Measurements from ENCODE around the gene KCMF1. TPM values are rescaled to one million over a fixed set of nuclear protein-coding genes. Genes with fewer than 3 reads are reported as not detected.

The KCMF1 gene
- total and polyA plus RNA-seq, 2 donors (not counting 1 experiment from before 2014, with no cell fraction given): 43.7 to 81.5 TPM

- Mint-ChIP-seq H3K27me3 (peaks cover 27% of the 10 kb centered on the region), H3K9me3 (ENCODE audit: insufficient read depth) (no peaks in the 10 kb centered on the region), H3K4me3 (no peak overlapping the region), H3K27ac (no peak overlapping the region), H3K4me1 (no peaks in the 10 kb centered on the region)
- POLR2A ChIA-PET: no interaction called here
- intact Hi-C loops (cut with micrococcal nuclease): no loop called here
- Histone ChIP-seq H3K9me3 (ENCODE audit: control extremely low read depth in 1 of 3, control insufficient read depth in 2 of 3, insufficient read depth in 1 of 3, low read length in 2 of 3) (no peaks in the 10 kb centered on the region), H3K4me3 (ENCODE audit: control extremely low read depth in 1 of 5, extremely low read depth in 1 of 5, insufficient read depth in 1 of 5, low read depth in 2 of 5, low read length in 4 of 5) (no peak overlapping the region), H3K4me1 (ENCODE audit: control insufficient read depth in 2 of 2, insufficient read depth in 2 of 2, low read length in 2 of 2) (no peaks in the 10 kb centered on the region), H4K20me1 (ENCODE audit: control insufficient read depth, insufficient read depth, low read length, poor library complexity, severe bottlenecking) (no peaks in the 10 kb centered on the region), H3K79me2 (ENCODE audit: control insufficient read depth, insufficient read depth, low read length) (no peaks in the 10 kb centered on the region), H2AFZ (ENCODE audit: insufficient read depth, low read depth, low read length, poor library complexity, severe bottlenecking) (no peak overlapping the region), H3K9ac (ENCODE audit: low read length) (no peak overlapping the region), H3K27ac (ENCODE audit: low read length in 2 of 2) (no peak overlapping the region), H3K27me3 (replicated peaks in 1 of 4; ENCODE audit: control extremely low read depth in 1 of 4, control insufficient read depth in 3 of 4, insufficient read depth in 4 of 4, low read length in 3 of 4) (no peaks in the 10 kb centered on the region), H3K36me3 (replicated peaks in 1 of 2; ENCODE audit: control extremely low read depth in 1 of 2, control insufficient read depth in 1 of 2, extremely low read depth in 1 of 2, insufficient read depth in 2 of 2, low read length in 1 of 2) (no peaks in the 10 kb centered on the region), H3K4me2 (replicated peaks; ENCODE audit: low read depth, low read length, poor library complexity, severe bottlenecking) (no peak overlapping the region)
- whole genome bisulfite sequencing (ENCODE audit: insufficient coverage): 53% methylated on average over 1 of the region's 2 CpGs
- CTCF ChIA-PET: no interaction called here
- TF ChIP-seq EZH2 (IDR thresholded peaks at IDR 0.05; ENCODE audit: borderline replicate concordance, insufficient read depth, low read depth, low read length, poor library complexity, severe bottlenecking) (no peak), CTCF (IDR thresholded peaks at IDR 0.05) (no peak)
- no peak for ATAC-seq (ENCODE audit: low read depth)
- DNase-seq: no peak
These were observed 124.1 kb downstream of the KCMF1 start for GRCh38 chr2:85095094-85095493.

GRCh38 chr2:85096616-85097015 is 125.7 kb downstream of the KCMF1 start:
- Mint-ChIP-seq H3K4me3 (no peak overlapping the region), H3K27me3 (peaks cover 36% of the 10 kb centered on the region), H3K27ac (no peak overlapping the region), H3K9me3 (ENCODE audit: insufficient read depth) (no peaks in the 10 kb centered on the region), H3K4me1 (no peaks in the 10 kb centered on the region)
- DNase-seq (no peak), ATAC-seq (ENCODE audit: low read depth) (no peak)
- Histone ChIP-seq H3K4me1 (ENCODE audit: control insufficient read depth in 2 of 2, insufficient read depth in 2 of 2, low read length in 2 of 2) (no peaks in the 10 kb centered on the region), H2AFZ (ENCODE audit: insufficient read depth, low read depth, low read length, poor library complexity, severe bottlenecking) (no peak overlapping the region), H3K4me2 (replicated peaks; ENCODE audit: low read depth, low read length, poor library complexity, severe bottlenecking) (no peak overlapping the region), H3K9ac (ENCODE audit: low read length) (no peak overlapping the region), H3K36me3 (replicated peaks in 1 of 2; ENCODE audit: control extremely low read depth in 1 of 2, control insufficient read depth in 1 of 2, extremely low read depth in 1 of 2, insufficient read depth in 2 of 2, low read length in 1 of 2) (no peaks in the 10 kb centered on the region), H3K79me2 (ENCODE audit: control insufficient read depth, insufficient read depth, low read length) (no peaks in the 10 kb centered on the region), H3K27me3 (replicated peaks in 1 of 4; ENCODE audit: control extremely low read depth in 1 of 4, control insufficient read depth in 3 of 4, insufficient read depth in 4 of 4, low read length in 3 of 4) (no peaks in the 10 kb centered on the region), H3K9me3 (ENCODE audit: control extremely low read depth in 1 of 3, control insufficient read depth in 2 of 3, insufficient read depth in 1 of 3, low read length in 2 of 3) (no peaks in the 10 kb centered on the region), H3K4me3 (ENCODE audit: control extremely low read depth in 1 of 5, extremely low read depth in 1 of 5, insufficient read depth in 1 of 5, low read depth in 2 of 5, low read length in 4 of 5) (no peak overlapping the region), H4K20me1 (ENCODE audit: control insufficient read depth, insufficient read depth, low read length, poor library complexity, severe bottlenecking) (no peaks in the 10 kb centered on the region), H3K27ac (ENCODE audit: low read length in 2 of 2) (no peak overlapping the region)
- no peak for TF ChIP-seq EZH2 (IDR thresholded peaks at IDR 0.05; ENCODE audit: borderline replicate concordance, insufficient read depth, low read depth, low read length, poor library complexity, severe bottlenecking)
- TF ChIP-seq CTCF (IDR thresholded peaks at IDR 0.05): no peak
- intact Hi-C loops (cut with micrococcal nuclease): no loop called here
- WGBS (ENCODE audit: insufficient coverage): 80% methylated on average over 1 of the region's 6 CpGs
- ChIA-PET CTCF (no interaction called here), POLR2A (no interaction called here)
